ENCODE measurements around the gene ZNF606. TPM values are rescaled to one million over a fixed set of nuclear protein-coding genes. Genes with fewer than 3 reads are reported as not detected.
"Not testable (repeated sequence)": the region's sequence is repeated elsewhere in the genome, so short reads cannot be mapped to it uniquely, and the experiment has no call there.

The ZNF606 gene
- total and polyA plus RNA-seq, 2 experiments from 2014 or later = 17.6 to 18.0 TPM

GRCh38 chr19:58009301-58009665, 6.7 kb upstream of the ZNF606 start:
- H2AFZ ChIP-seq = no peak overlapping the region
- DNase-seq (ENCODE audit: low spot score) = no peak
- peak overlapping the region; percentile 49 for H3K4me2 ChIP-seq

GRCh38 chr19:58008877-58009276, 6.3 kb upstream of the ZNF606 start:
- H3K79me2 ChIP-seq; H3K27me3 ChIP-seq; H3K27ac ChIP-seq; H3K4me3 ChIP-seq; H2AFZ ChIP-seq; H3K4me1 ChIP-seq (ENCODE audit: insufficient read depth); H4K20me1 ChIP-seq (ENCODE audit: insufficient read depth, poor library complexity, severe bottlenecking); H3K36me3 ChIP-seq (replicated peaks; ENCODE audit: insufficient read depth, low read depth); H3K9me2 ChIP-seq (replicated peaks; ENCODE audit: insufficient read depth); H3K4me2 ChIP-seq; DNase-seq (ENCODE audit: low spot score): not testable (repeated sequence)
- WGBS (ENCODE audit: low lambda C conversion rate, missing lambda C conversion rate) = 96% methylated on average over 10 of the region's 10 CpGs
- H3K9me3 ChIP-seq (ENCODE audit: low read depth) = peaks cover 37% of the 10 kb centered on the region

More at GRCh38 chr19:58009301-58009665, 6.7 kb upstream of the ZNF606 start:
- Histone ChIP-seq H3K4me1 (ENCODE audit: insufficient read depth) (no peaks in the 10 kb centered on the region), H3K27me3 (no peaks in the 10 kb centered on the region), H3K9me3 (ENCODE audit: low read depth) (peaks cover 35% of the 10 kb centered on the region), H3K9me2 (replicated peaks; ENCODE audit: insufficient read depth) (no peaks in the 10 kb centered on the region), H4K20me1 (ENCODE audit: insufficient read depth, poor library complexity, severe bottlenecking) (no peaks in the 10 kb centered on the region), H3K79me2 (no peaks in the 10 kb centered on the region), H3K27ac (no peak overlapping the region), H3K36me3 (replicated peaks; ENCODE audit: insufficient read depth, low read depth) (no peaks in the 10 kb centered on the region), H3K4me3 (no peak overlapping the region)
- 59% methylated on average over 21 of the region's 21 CpGs for WGBS (ENCODE audit: low lambda C conversion rate, missing lambda C conversion rate)
- TF ChIP-seq CTCF (IDR thresholded peaks at IDR 0.05; ENCODE audit: poor library complexity) (no peak), EZH2 (IDR thresholded peaks at IDR 0.05; ENCODE audit: borderline replicate concordance) (no peak), EZH2phosphoT487 (IDR thresholded peaks at IDR 0.05; ENCODE audit: low read depth, severe bottlenecking, unreplicated experiment) (no peak)

GRCh38 chr19:58007285-58007684, 4.7 kb upstream of the ZNF606 start:
- Histone ChIP-seq H3K27me3 (no peaks in the 10 kb centered on the region), H4K20me1 (ENCODE audit: insufficient read depth, poor library complexity, severe bottlenecking) (no peaks in the 10 kb centered on the region), H3K27ac (no peak overlapping the region), H3K4me1 (ENCODE audit: insufficient read depth) (peaks cover 6% of the 10 kb centered on the region), H3K4me3 (no peak overlapping the region), H2AFZ (no peak overlapping the region), H3K79me2 (peaks cover 10% of the 10 kb centered on the region), H3K36me3 (replicated peaks; ENCODE audit: insufficient read depth, low read depth) (no peaks in the 10 kb centered on the region), H3K9me3 (ENCODE audit: low read depth) (peaks cover 46% of the 10 kb centered on the region), H3K4me2 (no peak overlapping the region), H3K9me2 (replicated peaks; ENCODE audit: insufficient read depth) (no peaks in the 10 kb centered on the region)
- 100% methylated on average over 1 of the region's 1 CpG for whole genome bisulfite sequencing (ENCODE audit: low lambda C conversion rate, missing lambda C conversion rate)
- DNase-seq (ENCODE audit: low spot score) = no peak
- no peak for TF ChIP-seq CTCF (IDR thresholded peaks at IDR 0.05; ENCODE audit: poor library complexity)
- no peak for TF ChIP-seq EZH2 (IDR thresholded peaks at IDR 0.05; ENCODE audit: borderline replicate concordance)
- TF ChIP-seq EZH2phosphoT487 (IDR thresholded peaks at IDR 0.05; ENCODE audit: low read depth, severe bottlenecking, unreplicated experiment) = no peak

GRCh38 chr19:58003174-58003828, 681 bp upstream of the ZNF606 start:
- H3K9me3 ChIP-seq (ENCODE audit: low read depth) = peaks cover 57% of the 10 kb centered on the region
- no peak for DNase-seq (ENCODE audit: low spot score)
- H3K27me3 ChIP-seq = no peaks in the 10 kb centered on the region
- peak overlapping the region; percentile 99 for H3K27ac ChIP-seq
- peak overlapping the region; percentile 85 for H3K4me2 ChIP-seq
- H3K4me1 ChIP-seq (ENCODE audit: insufficient read depth) = peaks cover 13% of the 10 kb centered on the region
- H3K9me2 ChIP-seq (replicated peaks; ENCODE audit: insufficient read depth) = no peaks in the 10 kb centered on the region
- peak overlapping the region; percentile 94 for H3K4me3 ChIP-seq
- H2AFZ ChIP-seq = peak overlapping the region; percentile 99
- peaks cover 40% of the 10 kb centered on the region for H3K79me2 ChIP-seq
- TF ChIP-seq EZH2 (IDR thresholded peaks at IDR 0.05; ENCODE audit: borderline replicate concordance) = no peak
- TF ChIP-seq EZH2phosphoT487 (IDR thresholded peaks at IDR 0.05; ENCODE audit: low read depth, severe bottlenecking, unreplicated experiment) = no peak
- no peak for TF ChIP-seq CTCF (IDR thresholded peaks at IDR 0.05; ENCODE audit: poor library complexity)
- peaks cover 26% of the 10 kb centered on the region for H3K36me3 ChIP-seq (replicated peaks; ENCODE audit: insufficient read depth, low read depth)
- H4K20me1 ChIP-seq (ENCODE audit: insufficient read depth, poor library complexity, severe bottlenecking) = no peaks in the 10 kb centered on the region
- 62% methylated on average over 29 of the region's 31 CpGs for WGBS (ENCODE audit: low lambda C conversion rate, missing lambda C conversion rate)

Measured in hepatocyte (in vitro differentiated cells).